Large intestine (tissue), 3 donors: ENCODE measurements around the gene LTC4S. TPM values are rescaled to one million over a fixed set of nuclear protein-coding genes. Genes with fewer than 3 reads are reported as not detected.
"Not testable (repeated sequence)": the region's sequence is repeated elsewhere in the genome, so short reads cannot be mapped to it uniquely, and the experiment has no call there.

Source experiments
- DNase-seq, 2 donors: peaks; one replicate each; pipeline versions ENCODE4 v3.0.0 to v3.0.0-alpha.2; 2013
- H3K27ac ChIP-seq: one replicate; pipeline ENCODE4 v1.5.1; 2013; ENCODE audit warnings: low read length
- H3K27me3 ChIP-seq: 2 replicates; pipeline ENCODE4 v1.6.1; 2013; ENCODE audit warnings: low read length; ENCODE audit not compliant: control insufficient read depth, insufficient read depth
- H3K36me3 ChIP-seq: 2 replicates; pipeline ENCODE4 v1.6.1; 2013; ENCODE audit warnings: low read length; ENCODE audit not compliant: control insufficient read depth, insufficient read depth
- H3K4me1 ChIP-seq: one replicate; pipeline ENCODE4 v1.6.1; 2013; ENCODE audit warnings: low read length; ENCODE audit not compliant: control insufficient read depth, insufficient read depth
- H3K4me3 ChIP-seq: one replicate; pipeline ENCODE4 v1.5.1; 2013; ENCODE audit warnings: low read length
- H3K9me3 ChIP-seq: one replicate; pipeline ENCODE4 v1.6.1; 2013; ENCODE audit warnings: mild to moderate bottlenecking, low read depth, low read length, moderate library complexity; ENCODE audit not compliant: control insufficient read depth
- WGBS: methylation state at CpG from one replicate; pipeline ENCODE4 v1.1.5; 2013; ENCODE audit warnings: low lambda C conversion rate; ENCODE audit not compliant: insufficient coverage; 5-methylcytosine and 5-hydroxymethylcytosine counted together
- polyA plus RNA-seq: library from polyadenylated mRNA; unstranded; fragments of 120-200 nt; gene quantifications from one replicate; pipeline ENCODE4 v1.2.1, GENCODE V29; 2013

LTC4S gene
- polyA plus RNA-seq, 1 donor, result 2.9 TPM

GRCh38 chr5:179827680-179828079 lies 33.9 kb downstream of the LTC4S start:
- Histone ChIP-seq H3K9me3 (peaks cover 3% of the 10 kb centered on the region), H3K27ac (peak overlapping the region; percentile 66), H3K36me3 (peaks cover 84% of the 10 kb centered on the region), H3K4me1 (peaks cover 48% of the 10 kb centered on the region), H3K27me3 (no peaks in the 10 kb centered on the region), H3K4me3 (no peak overlapping the region)
- WGBS, result 60% methylated on average over 1 of the region's 9 CpGs
- DNase-seq, result peak in 1 of 2 donors; percentile 72

DNA sequence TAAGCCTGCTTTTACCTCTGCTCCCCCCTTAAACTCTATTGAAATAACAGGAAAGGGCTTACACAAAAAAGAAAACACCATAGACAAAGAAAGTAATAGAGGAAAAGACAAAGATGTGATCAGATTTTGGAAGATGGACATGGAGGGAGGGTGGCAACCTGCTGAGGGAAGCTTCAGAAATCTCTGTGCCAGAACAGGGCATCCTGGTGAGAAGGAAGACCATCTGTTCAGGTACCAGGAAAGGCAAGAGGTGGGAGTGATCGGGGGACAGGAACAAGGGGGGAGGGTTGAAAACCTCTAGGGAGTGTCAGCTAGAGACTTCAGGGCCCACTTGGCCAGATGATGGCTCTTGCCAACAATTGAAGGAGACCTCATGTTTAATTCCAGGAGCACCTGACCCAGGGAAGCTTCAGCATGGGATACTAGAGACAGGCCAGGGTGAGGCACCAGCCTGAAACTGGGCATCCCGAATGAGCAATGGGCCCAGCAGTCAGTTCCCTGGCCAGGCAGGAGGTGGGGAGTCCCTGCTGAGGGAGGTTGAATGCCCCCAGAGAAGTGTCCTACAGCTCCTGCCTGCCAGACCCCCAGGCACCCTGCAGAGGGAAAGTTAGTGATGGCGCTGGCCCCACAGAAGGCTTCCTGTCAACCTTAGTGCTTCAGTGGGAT lies 35.1 kb downstream of the LTC4S start:
- Histone ChIP-seq H3K27ac (no peak overlapping the region), H3K4me1 (peaks cover 37% of the 10 kb centered on the region), H3K36me3 (peaks cover 84% of the 10 kb centered on the region)

DNA sequence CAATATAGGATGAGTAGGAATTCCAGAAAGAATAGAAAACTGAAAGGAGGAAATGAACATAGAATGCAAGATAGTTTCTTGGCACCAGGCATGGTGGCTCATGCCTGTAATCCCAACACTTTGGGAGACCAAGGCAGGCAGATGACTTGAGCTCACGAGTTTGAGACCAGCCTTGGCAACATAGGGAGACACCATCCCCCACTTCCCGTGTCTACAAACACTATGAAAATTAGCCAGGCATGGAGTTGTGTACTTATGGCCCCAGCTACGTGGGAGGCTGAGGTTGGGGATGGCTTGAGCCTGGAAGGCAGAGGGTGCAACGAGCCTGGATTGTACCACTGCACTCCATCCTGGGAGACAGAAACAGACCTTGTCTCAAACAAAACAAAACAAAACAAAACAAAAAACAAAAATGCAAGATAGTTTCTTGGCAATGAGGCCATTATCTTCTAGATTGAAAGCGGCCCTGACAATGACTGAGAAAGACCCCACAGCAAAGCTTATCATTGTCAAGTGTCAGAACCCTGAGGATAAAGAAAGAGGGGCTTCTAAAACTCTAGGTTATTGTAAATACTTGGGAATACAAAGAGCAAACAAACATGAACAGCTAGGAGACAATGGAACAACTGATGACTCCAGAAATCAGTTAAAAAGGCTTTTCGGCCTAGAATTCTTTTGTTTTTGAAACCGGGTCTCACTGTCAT lies 36.1 kb downstream of the LTC4S start:
- H3K36me3 ChIP-seq, result peaks cover 78% of the 10 kb centered on the region
- no peak for DNase-seq
- no peaks in the 10 kb centered on the region for H3K27me3 ChIP-seq
- H3K27ac ChIP-seq, result no peak overlapping the region
- H3K9me3 ChIP-seq, result no peaks in the 10 kb centered on the region
- H3K4me3 ChIP-seq, result no peak overlapping the region
- H3K4me1 ChIP-seq, result peaks cover 28% of the 10 kb centered on the region
- 83% methylated on average over 1 of the region's 7 CpGs for WGBS

More for the DNA sequence above, 35.1 kb downstream of the LTC4S start:
- WGBS, result no CpG with 5 or more reads among the region's 3 CpGs
- Histone ChIP-seq H3K4me3 (no peak overlapping the region), H3K27me3 (no peaks in the 10 kb centered on the region), H3K9me3 (peaks cover 2% of the 10 kb centered on the region)
- DNase-seq, result no peak

GRCh38 chr5:179830818-179831468 lies 37.2 kb downstream of the LTC4S start:
- WGBS, result no CpG with 5 or more reads among the region's 7 CpGs
- peaks cover 70% of the 10 kb centered on the region for H3K36me3 ChIP-seq
- DNase-seq, result no peak
- H3K27ac ChIP-seq, result no peak overlapping the region
- no peak overlapping the region for H3K4me3 ChIP-seq
- no peaks in the 10 kb centered on the region for H3K27me3 ChIP-seq
- no peaks in the 10 kb centered on the region for H3K9me3 ChIP-seq
- peaks cover 18% of the 10 kb centered on the region for H3K4me1 ChIP-seq

DNA sequence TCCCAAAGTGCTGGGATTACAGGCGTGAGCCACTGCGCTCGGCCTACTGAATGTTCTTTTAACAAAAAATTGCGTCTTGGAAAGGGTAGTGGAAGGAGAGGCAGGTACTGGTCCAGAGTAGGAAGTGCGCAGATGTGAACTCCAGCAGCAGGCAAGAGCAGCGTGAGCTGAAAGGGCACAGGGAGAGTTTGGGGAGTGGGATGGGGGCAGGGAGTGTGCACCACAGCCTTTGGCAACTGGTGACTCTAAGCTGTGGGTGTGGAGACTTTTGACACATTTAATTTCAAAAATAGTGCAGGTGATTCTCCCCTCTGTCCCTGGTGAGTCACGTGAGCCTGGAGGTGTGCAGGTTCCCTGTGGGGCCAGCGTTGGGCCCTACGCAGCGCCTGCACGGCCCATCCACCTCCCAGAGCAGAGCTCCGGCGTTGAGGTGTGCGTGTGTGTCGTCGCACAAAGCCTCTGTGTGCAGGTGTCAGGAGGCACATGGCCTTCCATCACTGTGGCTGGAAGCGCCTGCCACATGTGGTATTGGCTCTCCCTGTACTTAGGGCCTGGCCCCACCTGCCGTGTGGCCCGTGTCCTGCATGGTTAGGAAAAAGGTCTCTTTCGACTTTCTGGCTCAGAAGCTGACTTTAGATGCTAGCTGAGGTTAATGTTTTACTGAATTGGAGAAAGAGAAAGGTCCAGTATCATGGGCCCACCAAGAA lies 38.4 kb downstream of the LTC4S start:
- Histone ChIP-seq H3K4me1 (peaks cover 7% of the 10 kb centered on the region), H3K36me3 (peaks cover 70% of the 10 kb centered on the region), H3K9me3 (peaks cover 5% of the 10 kb centered on the region), H3K27ac (no peak overlapping the region), H3K4me3 (no peak overlapping the region), H3K27me3 (no peaks in the 10 kb centered on the region)
- DNase-seq, result no peak
- WGBS, result no CpG with 5 or more reads among the region's 20 CpGs

GRCh38 chr5:179833056-179833708 lies 39.4 kb downstream of the LTC4S start:
- no peak for DNase-seq
- H3K4me1 ChIP-seq, result no peaks in the 10 kb centered on the region
- WGBS, result no CpG with 5 or more reads among the region's 23 CpGs
- H3K4me3 ChIP-seq, result no peak overlapping the region
- H3K27me3 ChIP-seq, result no peaks in the 10 kb centered on the region
- H3K9me3 ChIP-seq, result peaks cover 5% of the 10 kb centered on the region
- no peak overlapping the region for H3K27ac ChIP-seq
- H3K36me3 ChIP-seq, result peaks cover 75% of the 10 kb centered on the region

DNA sequence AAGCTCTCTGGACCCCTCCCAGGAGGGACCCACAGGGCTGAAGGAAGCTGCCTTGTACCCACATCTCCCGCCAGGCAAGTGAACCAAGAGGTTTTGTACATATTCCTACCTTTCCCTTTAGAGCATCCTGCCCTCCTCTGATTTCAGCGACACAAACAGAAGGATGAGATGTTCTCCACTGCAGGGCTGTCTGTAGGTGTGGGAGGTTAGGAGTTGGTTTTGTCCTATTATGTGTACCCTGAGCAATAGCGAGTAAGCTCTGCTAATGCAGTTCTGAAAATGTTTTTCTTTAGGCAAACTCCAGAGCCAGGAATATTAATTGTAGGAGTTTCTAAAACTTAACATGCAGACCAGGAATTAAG lies 39.9 kb downstream of the LTC4S start:
- no CpG with 5 or more reads among the region's 3 CpGs for WGBS
- H3K27me3 ChIP-seq, result no peaks in the 10 kb centered on the region
- H3K9me3 ChIP-seq, result peaks cover 5% of the 10 kb centered on the region
- peaks cover 75% of the 10 kb centered on the region for H3K36me3 ChIP-seq
- no peaks in the 10 kb centered on the region for H3K4me1 ChIP-seq
- no peak for DNase-seq
- H3K27ac ChIP-seq, result no peak overlapping the region
- no peak overlapping the region for H3K4me3 ChIP-seq

DNA sequence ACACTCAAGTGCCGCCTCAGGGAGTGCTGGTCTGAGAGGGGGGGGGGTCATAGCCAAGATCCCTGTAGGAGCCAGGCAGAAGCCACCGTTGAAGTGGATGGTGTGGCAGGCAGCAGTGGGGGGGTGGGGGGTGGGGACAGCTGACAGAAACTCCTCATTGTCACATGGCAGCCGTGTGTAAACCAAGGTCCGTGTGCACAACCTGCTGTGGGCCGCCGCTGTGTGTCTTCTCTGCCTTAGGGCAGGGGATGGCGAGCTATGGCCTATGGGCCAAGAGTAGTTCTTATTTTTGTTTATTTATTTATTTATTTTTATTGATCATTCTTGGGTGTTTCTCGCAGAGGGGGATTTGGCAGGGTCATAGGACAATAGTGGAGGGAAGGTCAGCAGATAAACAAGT lies 40.3 kb downstream of the LTC4S start:
- DNase-seq, result no peak
- H3K9me3 ChIP-seq, result peaks cover 5% of the 10 kb centered on the region
- no peak overlapping the region for H3K4me3 ChIP-seq
- H3K27ac ChIP-seq, result no peak overlapping the region
- WGBS, result no CpG with 5 or more reads among the region's 8 CpGs
- no peaks in the 10 kb centered on the region for H3K27me3 ChIP-seq
- peaks cover 74% of the 10 kb centered on the region for H3K36me3 ChIP-seq
- H3K4me1 ChIP-seq, result no peaks in the 10 kb centered on the region

DNA sequence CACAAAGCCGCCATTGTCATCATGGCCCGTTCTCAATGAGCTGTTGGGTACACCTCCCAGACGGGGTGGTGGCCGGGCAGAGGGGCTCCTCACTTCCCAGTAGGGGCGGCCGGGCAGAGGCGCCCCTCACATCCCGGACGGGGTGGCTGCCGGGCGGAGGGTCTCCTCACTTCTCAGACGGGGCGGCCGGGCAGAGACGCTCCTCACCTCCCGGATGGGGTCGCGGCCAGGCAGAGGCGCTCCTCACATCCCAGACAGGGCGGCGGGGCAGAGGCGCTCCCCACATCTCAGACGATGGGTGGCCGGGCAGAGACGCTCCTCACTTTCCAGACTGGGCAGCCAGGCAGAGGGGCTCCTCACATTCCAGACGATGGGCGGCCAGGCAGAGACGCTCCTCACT lies 41.1 kb downstream of the LTC4S start:
- H3K27ac ChIP-seq, DNase-seq, H3K4me1 ChIP-seq, H3K9me3 ChIP-seq, H3K4me3 ChIP-seq, H3K27me3 ChIP-seq: not testable (repeated sequence)
- no CpG with 5 or more reads among the region's 28 CpGs for WGBS
- peaks cover 76% of the 10 kb centered on the region for H3K36me3 ChIP-seq
